ENCODE measurements around the gene PDE4D. TPM values are rescaled to one million over a fixed set of nuclear protein-coding genes. Genes with fewer than 3 reads are reported as not detected.

PDE4D gene
- total RNA-seq, 1 donor from 2014 or later, result 13.2 TPM

GRCh38 chr5:59529239-59529638 lies 364.3 kb downstream of the PDE4D start:
- peaks cover 3% of the 10 kb centered on the region for H3K4me1 Mint-ChIP-seq (ENCODE audit: low read depth, unreplicated experiment)

GRCh38 chr5:59528202-59528862 lies 365.2 kb downstream of the PDE4D start:
- Mint-ChIP-seq H3K4me1 (ENCODE audit: low read depth, unreplicated experiment) (peaks cover 3% of the 10 kb centered on the region), H3K9me3 (ENCODE audit: unreplicated experiment) (no peaks in the 10 kb centered on the region), H3K27me3 (ENCODE audit: unreplicated experiment) (peaks cover 1% of the 10 kb centered on the region), H3K27ac (ENCODE audit: unreplicated experiment) (no peak overlapping the region), H3K36me3 (ENCODE audit: unreplicated experiment) (peaks cover 7% of the 10 kb centered on the region), H3K4me3 (ENCODE audit: unreplicated experiment) (no peak overlapping the region)
- TF ChIP-seq CTCF (IDR thresholded peaks at IDR 0.05; ENCODE audit: partially characterized antibody, unreplicated experiment), result no peak
- no peak for DNase-seq

More at GRCh38 chr5:59529239-59529638, 364.3 kb downstream of the PDE4D start:
- no peak for DNase-seq
- Mint-ChIP-seq H3K27ac (ENCODE audit: unreplicated experiment) (no peak overlapping the region), H3K9me3 (ENCODE audit: unreplicated experiment) (no peaks in the 10 kb centered on the region), H3K27me3 (ENCODE audit: unreplicated experiment) (peaks cover 1% of the 10 kb centered on the region), H3K36me3 (ENCODE audit: unreplicated experiment) (peaks cover 7% of the 10 kb centered on the region), H3K4me3 (ENCODE audit: unreplicated experiment) (no peak overlapping the region)
- TF ChIP-seq CTCF (IDR thresholded peaks at IDR 0.05; ENCODE audit: partially characterized antibody, unreplicated experiment), result no peak

GRCh38 chr5:59525957-59526356 lies 367.6 kb downstream of the PDE4D start:
- peaks cover 3% of the 10 kb centered on the region for H3K4me1 Mint-ChIP-seq (ENCODE audit: low read depth, unreplicated experiment)
- peaks cover 1% of the 10 kb centered on the region for H3K27me3 Mint-ChIP-seq (ENCODE audit: unreplicated experiment)
- H3K9me3 Mint-ChIP-seq (ENCODE audit: unreplicated experiment), result no peaks in the 10 kb centered on the region
- TF ChIP-seq CTCF (IDR thresholded peaks at IDR 0.05; ENCODE audit: partially characterized antibody, unreplicated experiment), result no peak
- H3K4me3 Mint-ChIP-seq (ENCODE audit: unreplicated experiment), result no peak overlapping the region
- no peak for DNase-seq
- H3K36me3 Mint-ChIP-seq (ENCODE audit: unreplicated experiment), result peaks cover 7% of the 10 kb centered on the region
- no peak overlapping the region for H3K27ac Mint-ChIP-seq (ENCODE audit: unreplicated experiment)

- H3K9me3 Mint-ChIP-seq (ENCODE audit: unreplicated experiment), result no peaks in the 10 kb centered on the region
- peaks cover 7% of the 10 kb centered on the region for H3K36me3 Mint-ChIP-seq (ENCODE audit: unreplicated experiment)
- H3K27me3 Mint-ChIP-seq (ENCODE audit: unreplicated experiment), result peaks cover 1% of the 10 kb centered on the region
- peaks cover 3% of the 10 kb centered on the region for H3K4me1 Mint-ChIP-seq (ENCODE audit: low read depth, unreplicated experiment)
- DNase-seq, result no peak
- no peak for TF ChIP-seq CTCF (IDR thresholded peaks at IDR 0.05; ENCODE audit: partially characterized antibody, unreplicated experiment)
- H3K4me3 Mint-ChIP-seq (ENCODE audit: unreplicated experiment), result no peak overlapping the region
- no peak overlapping the region for H3K27ac Mint-ChIP-seq (ENCODE audit: unreplicated experiment)
Observed at GRCh38 chr5:59525311-59525710, 368.2 kb downstream of the PDE4D start.

- H3K4me1 Mint-ChIP-seq (ENCODE audit: low read depth, unreplicated experiment), result no peaks in the 10 kb centered on the region
- DNase-seq, result no peak
- H3K27ac Mint-ChIP-seq (ENCODE audit: unreplicated experiment), result no peak overlapping the region
- no peak overlapping the region for H3K4me3 Mint-ChIP-seq (ENCODE audit: unreplicated experiment)
- H3K36me3 Mint-ChIP-seq (ENCODE audit: unreplicated experiment), result peaks cover 7% of the 10 kb centered on the region
- H3K27me3 Mint-ChIP-seq (ENCODE audit: unreplicated experiment), result no peaks in the 10 kb centered on the region
- H3K9me3 Mint-ChIP-seq (ENCODE audit: unreplicated experiment), result no peaks in the 10 kb centered on the region
- no peak for TF ChIP-seq CTCF (IDR thresholded peaks at IDR 0.05; ENCODE audit: partially characterized antibody, unreplicated experiment)
Observed at GRCh38 chr5:59522201-59522831, 371.2 kb downstream of the PDE4D start.
